Stimulated activated naive CD8-positive, alpha-beta T cell treated with anti-CD3 and anti-CD28 coated beads, Interleukin-15, Interleukin-2, amounts not matched to agents 100 ng/mL and 50 ng/mL, for 24 hours (primary cell): ENCODE measurements around the gene ANGEL1.
A peak's percentile ranks its signal among the peaks of the same experiment; 100 is the strongest.

ENCODE experiments used
- H3K27ac Mint-ChIP-seq: one replicate; pipeline ENCODE4 v1.8.0; 2021; ENCODE audit warnings: mild to moderate bottlenecking, mixed read lengths
- H3K27me3 Mint-ChIP-seq: one replicate; pipeline ENCODE4 v1.8.0; 2021; ENCODE audit warnings: mixed read lengths
- H3K36me3 Mint-ChIP-seq: one replicate; pipeline ENCODE4 v1.8.0; 2021; ENCODE audit warnings: low read depth, mixed read lengths
- H3K4me1 Mint-ChIP-seq: one replicate; pipeline ENCODE4 v1.8.0; 2021; ENCODE audit warnings: low read depth, mixed read lengths
- H3K4me3 Mint-ChIP-seq: one replicate; pipeline ENCODE4 v1.8.0; 2021; ENCODE audit warnings: mild to moderate bottlenecking, mixed read lengths
- H3K9me3 Mint-ChIP-seq: one replicate; pipeline ENCODE4 v1.8.0; 2021; ENCODE audit warnings: mixed read lengths

ANGEL1 gene, protein sequence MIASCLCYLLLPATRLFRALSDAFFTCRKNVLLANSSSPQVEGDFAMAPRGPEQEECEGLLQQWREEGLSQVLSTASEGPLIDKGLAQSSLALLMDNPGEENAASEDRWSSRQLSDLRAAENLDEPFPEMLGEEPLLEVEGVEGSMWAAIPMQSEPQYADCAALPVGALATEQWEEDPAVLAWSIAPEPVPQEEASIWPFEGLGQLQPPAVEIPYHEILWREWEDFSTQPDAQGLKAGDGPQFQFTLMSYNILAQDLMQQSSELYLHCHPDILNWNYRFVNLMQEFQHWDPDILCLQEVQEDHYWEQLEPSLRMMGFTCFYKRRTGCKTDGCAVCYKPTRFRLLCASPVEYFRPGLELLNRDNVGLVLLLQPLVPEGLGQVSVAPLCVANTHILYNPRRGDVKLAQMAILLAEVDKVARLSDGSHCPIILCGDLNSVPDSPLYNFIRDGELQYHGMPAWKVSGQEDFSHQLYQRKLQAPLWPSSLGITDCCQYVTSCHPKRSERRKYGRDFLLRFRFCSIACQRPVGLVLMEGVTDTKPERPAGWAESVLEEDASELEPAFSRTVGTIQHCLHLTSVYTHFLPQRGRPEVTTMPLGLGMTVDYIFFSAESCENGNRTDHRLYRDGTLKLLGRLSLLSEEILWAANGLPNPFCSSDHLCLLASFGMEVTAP

DNA sequence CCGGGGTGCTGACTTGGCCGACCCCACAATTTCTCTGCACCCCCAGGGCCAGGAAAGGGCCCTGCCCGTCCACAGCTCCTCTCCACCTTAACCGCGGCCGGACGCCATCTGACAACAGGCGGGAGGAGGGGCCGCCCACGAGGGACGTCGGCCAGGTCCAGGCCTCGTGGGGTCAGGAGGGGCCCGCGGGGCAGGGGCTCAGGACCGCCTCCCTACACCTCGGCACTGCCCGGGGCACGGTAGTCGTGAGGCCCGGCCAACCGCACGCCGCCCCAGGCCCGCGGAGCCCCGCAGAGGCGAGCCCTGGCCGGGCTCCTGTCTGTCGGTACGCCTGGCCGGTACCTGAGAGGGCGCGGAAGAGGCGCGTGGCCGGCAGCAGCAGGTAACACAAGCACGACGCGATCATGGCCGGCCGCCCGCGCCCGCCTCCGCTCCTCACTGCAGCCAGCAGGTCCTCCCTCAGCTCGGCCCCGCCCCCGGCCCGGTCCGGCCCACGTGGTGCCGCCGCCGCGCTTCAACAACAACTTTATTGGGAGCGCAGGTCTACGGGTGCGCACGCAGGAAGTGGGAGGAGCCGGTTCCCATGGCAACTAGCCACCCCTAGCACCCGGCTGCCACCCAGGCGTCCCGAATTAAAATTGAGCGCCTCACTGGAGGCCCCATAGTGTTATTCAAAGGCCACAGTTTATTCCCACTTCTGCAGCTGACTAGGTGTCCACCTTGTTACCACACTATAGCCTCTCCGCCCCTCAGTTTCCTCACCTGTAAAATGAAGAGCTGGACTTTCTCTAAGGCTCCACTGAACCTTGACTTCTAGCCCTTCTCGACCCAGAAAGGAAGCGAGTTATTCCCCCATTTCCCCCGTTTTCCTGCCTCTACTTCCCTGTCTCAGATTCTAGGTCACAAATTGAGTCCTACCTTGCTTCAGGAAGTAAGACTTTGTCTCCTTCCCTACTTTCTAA lies at the start of gene ANGEL1:
ANGEL1 (minus strand) TSS at position 461 of the 962 bp plus-strand sequence; CDS start at position 406, 55 bp downstream.
- Mint-ChIP-seq H3K27me3 (no peaks in the 10 kb centered on the region), H3K27ac (peak within 1 kb of the TSS; percentile 92), H3K9me3 (no peaks in the 10 kb centered on the region), H3K36me3 (peaks cover 14% of the 10 kb centered on the region), H3K4me3 (peak within 1 kb of the TSS; percentile 96), H3K4me1 (peaks cover 18% of the 10 kb centered on the region)

DNA sequence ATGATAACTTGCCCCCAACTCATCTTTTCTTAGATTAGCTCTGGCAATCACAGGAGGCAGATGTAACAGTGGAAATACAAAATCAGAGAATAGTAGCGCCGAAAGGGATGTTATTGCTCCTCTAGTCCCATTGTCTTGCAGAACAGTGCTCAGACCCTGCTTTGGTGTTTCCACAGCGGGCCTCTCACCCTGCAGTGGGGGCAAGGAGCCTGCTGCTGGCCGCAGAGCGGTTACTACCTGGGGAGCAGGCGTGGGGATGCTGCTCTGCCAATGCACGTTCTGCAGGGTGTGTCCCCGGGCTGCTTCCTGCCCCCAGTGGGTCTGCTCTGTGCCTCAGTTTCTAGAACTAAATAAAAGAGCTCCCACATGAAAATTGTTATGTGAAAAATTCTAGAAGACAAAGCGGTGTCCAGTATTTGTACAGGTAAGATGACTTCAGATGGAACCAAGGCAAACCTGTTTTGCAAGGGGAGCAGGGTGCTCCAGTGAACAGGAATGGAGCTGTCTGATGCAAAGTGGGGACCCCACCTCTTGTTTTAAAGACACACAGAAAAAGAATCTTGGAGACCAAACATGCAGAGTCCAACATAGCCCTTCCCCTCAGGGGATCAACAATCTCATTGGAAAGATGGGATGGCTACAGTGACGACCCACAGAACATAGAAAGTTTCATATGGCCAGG lies 49.0 kb upstream of the ANGEL1 start:
- no peaks in the 10 kb centered on the region for H3K9me3 Mint-ChIP-seq
- peaks cover 25% of the 10 kb centered on the region for H3K4me1 Mint-ChIP-seq
- no peak overlapping the region for H3K4me3 Mint-ChIP-seq
- H3K36me3 Mint-ChIP-seq: no peaks in the 10 kb centered on the region
- no peak overlapping the region for H3K27ac Mint-ChIP-seq
- no peaks in the 10 kb centered on the region for H3K27me3 Mint-ChIP-seq

DNA sequence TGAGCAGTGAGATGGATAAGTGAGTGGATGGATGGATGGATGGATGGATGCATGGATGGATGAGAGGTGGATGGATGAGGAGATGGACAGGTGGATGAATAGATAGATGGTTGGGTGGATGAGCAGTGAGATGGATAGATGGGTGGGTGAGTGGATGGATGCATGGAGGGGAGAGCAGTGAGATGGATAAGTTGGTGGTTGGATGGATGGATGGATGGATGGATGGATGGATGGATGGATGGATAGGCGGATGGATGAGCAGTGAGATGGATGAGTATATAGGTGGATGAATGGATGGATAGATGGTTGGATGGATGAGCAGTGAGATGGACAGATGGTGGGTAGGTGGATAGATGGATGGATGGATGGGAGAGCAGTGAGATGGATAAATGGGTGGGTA lies 44.1 kb upstream of the ANGEL1 start:
- Mint-ChIP-seq H3K4me3 (no peak overlapping the region), H3K4me1 (no peaks in the 10 kb centered on the region), H3K27me3 (peaks cover 3% of the 10 kb centered on the region), H3K27ac (no peak overlapping the region), H3K9me3 (no peaks in the 10 kb centered on the region), H3K36me3 (no peaks in the 10 kb centered on the region)

- Mint-ChIP-seq H3K4me1 (no peaks in the 10 kb centered on the region), H3K27ac (no peak overlapping the region), H3K27me3 (peaks cover 3% of the 10 kb centered on the region), H3K9me3 (no peaks in the 10 kb centered on the region), H3K36me3 (no peaks in the 10 kb centered on the region), H3K4me3 (no peak overlapping the region)
These were observed 42.4 kb upstream of the ANGEL1 start for GRCh38 chr14:76855066-76855465.

- H3K4me3 Mint-ChIP-seq: no peak overlapping the region
- no peaks in the 10 kb centered on the region for H3K9me3 Mint-ChIP-seq
- H3K4me1 Mint-ChIP-seq: peaks cover 7% of the 10 kb centered on the region
- H3K36me3 Mint-ChIP-seq: no peaks in the 10 kb centered on the region
- no peaks in the 10 kb centered on the region for H3K27me3 Mint-ChIP-seq
- H3K27ac Mint-ChIP-seq: no peak overlapping the region
These were observed 36.2 kb upstream of the ANGEL1 start for GRCh38 chr14:76848879-76849278.

- H3K4me3 Mint-ChIP-seq: no peak overlapping the region
- H3K27ac Mint-ChIP-seq: no peak overlapping the region
- H3K27me3 Mint-ChIP-seq: peaks cover 7% of the 10 kb centered on the region
- H3K4me1 Mint-ChIP-seq: peaks cover 7% of the 10 kb centered on the region
- no peaks in the 10 kb centered on the region for H3K36me3 Mint-ChIP-seq
- H3K9me3 Mint-ChIP-seq: no peaks in the 10 kb centered on the region
These were observed 33.8 kb upstream of the ANGEL1 start for GRCh38 chr14:76846331-76847047.

DNA sequence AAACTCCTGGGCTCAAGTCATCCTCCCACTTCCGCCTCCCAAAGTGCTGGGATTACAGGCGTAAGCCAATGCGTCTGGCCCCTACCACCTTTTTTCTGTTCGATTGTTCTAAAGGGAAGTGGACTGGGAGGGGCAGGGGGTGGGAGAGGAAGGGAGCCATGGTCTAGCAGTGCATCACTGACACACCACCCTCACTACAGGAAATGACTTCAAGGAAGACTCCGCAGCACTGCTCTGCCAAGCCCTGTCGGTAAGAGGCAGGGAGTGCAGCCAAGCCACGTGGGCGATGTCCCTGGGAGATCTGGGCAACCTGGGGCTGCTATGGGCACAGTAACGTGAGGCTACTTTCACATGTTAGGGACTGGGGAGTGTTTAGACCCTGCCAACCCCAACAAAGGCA lies 31.5 kb upstream of the ANGEL1 start:
- H3K36me3 Mint-ChIP-seq: no peaks in the 10 kb centered on the region
- no peak overlapping the region for H3K4me3 Mint-ChIP-seq
- no peaks in the 10 kb centered on the region for H3K9me3 Mint-ChIP-seq
- peaks cover 7% of the 10 kb centered on the region for H3K27me3 Mint-ChIP-seq
- peak overlapping the region; percentile 82 for H3K27ac Mint-ChIP-seq
- H3K4me1 Mint-ChIP-seq: peaks cover 7% of the 10 kb centered on the region

DNA sequence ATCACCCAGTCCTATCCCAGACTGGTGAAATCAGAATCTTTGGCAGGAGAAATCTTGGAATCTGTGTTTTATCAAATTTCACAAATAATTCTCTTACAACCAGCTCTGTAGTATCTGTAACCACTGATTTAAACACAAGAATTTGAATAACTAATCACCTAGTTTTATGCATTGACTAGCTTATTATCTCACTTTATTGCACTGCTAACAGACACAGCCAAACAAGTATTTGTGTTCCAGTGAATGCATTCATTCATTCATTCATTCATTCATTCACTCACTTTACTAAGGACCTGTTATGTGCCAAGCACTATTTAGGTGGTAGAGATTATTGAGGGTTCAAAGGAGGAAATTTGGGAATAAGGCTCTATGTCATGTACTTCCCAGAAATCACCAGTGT lies 29.7 kb upstream of the ANGEL1 start:
- Mint-ChIP-seq H3K4me3 (no peak overlapping the region), H3K36me3 (no peaks in the 10 kb centered on the region), H3K4me1 (peaks cover 7% of the 10 kb centered on the region), H3K9me3 (no peaks in the 10 kb centered on the region), H3K27me3 (peaks cover 19% of the 10 kb centered on the region), H3K27ac (no peak overlapping the region)

- Mint-ChIP-seq H3K27me3 (peaks cover 20% of the 10 kb centered on the region), H3K4me1 (no peaks in the 10 kb centered on the region), H3K36me3 (no peaks in the 10 kb centered on the region), H3K4me3 (no peak overlapping the region), H3K9me3 (no peaks in the 10 kb centered on the region), H3K27ac (no peak overlapping the region)
These were observed 24.8 kb upstream of the ANGEL1 start for GRCh38 chr14:76837524-76837923.

DNA sequence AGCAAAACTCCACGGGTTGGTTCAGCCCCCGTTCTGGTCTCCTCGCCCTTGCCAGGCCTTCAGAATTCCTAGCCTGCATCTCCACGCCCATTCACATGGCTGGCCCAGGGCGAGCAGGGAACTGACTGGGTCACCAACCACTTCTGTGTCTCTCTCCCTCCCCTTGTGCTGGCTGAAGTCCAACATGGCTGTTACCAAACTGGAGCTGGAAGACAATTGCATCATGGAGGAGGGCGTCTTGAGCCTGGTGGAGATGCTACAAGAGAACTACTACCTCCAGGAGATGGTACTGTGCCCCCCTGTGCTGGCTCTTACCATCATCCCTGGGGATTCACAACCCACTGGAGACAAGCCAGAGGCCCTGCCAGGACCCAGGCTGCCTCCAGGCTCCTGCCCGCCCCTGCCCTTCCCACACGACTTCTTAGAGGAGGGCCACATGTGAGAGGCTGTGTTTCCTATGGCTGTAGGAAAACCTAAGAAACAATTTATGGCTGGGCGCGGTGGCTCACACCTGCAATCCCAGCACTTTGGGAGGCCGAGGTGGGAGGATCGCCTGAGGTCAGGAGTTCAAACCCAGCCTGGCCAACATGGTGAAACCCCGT lies 23.4 kb upstream of the ANGEL1 start:
- Mint-ChIP-seq H3K27ac (no peak overlapping the region), H3K4me3 (no peak overlapping the region), H3K27me3 (peaks cover 18% of the 10 kb centered on the region), H3K4me1 (no peaks in the 10 kb centered on the region), H3K9me3 (no peaks in the 10 kb centered on the region), H3K36me3 (no peaks in the 10 kb centered on the region)

DNA sequence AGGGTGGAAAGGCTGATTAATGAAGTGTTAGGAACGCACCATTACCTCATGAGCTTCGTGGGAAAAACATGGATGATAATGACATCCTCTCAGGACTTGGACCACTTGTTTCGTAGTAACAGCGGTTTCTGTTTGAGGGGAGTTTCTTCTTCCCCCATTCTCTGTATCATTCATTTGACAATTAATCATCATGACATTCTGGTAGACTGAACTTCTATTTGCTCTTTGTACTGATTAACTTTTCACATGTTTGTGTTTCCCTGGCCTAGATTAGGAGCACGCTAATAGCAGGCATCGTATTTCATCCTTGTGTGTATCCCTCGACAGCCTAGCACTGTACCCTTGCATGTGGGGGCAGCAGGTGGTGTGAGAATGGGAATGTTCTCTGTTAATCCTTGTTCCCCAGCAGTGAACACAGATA lies 21.6 kb upstream of the ANGEL1 start:
- Mint-ChIP-seq H3K9me3 (no peaks in the 10 kb centered on the region), H3K4me3 (no peak overlapping the region), H3K36me3 (no peaks in the 10 kb centered on the region), H3K4me1 (no peaks in the 10 kb centered on the region), H3K27me3 (peaks cover 18% of the 10 kb centered on the region), H3K27ac (no peak overlapping the region)

- Mint-ChIP-seq H3K4me3 (no peak overlapping the region), H3K36me3 (no peaks in the 10 kb centered on the region), H3K27ac (no peak overlapping the region), H3K9me3 (no peaks in the 10 kb centered on the region), H3K4me1 (no peaks in the 10 kb centered on the region), H3K27me3 (peaks cover 9% of the 10 kb centered on the region)
These were observed 20.3 kb upstream of the ANGEL1 start for GRCh38 chr14:76833011-76833410.

DNA sequence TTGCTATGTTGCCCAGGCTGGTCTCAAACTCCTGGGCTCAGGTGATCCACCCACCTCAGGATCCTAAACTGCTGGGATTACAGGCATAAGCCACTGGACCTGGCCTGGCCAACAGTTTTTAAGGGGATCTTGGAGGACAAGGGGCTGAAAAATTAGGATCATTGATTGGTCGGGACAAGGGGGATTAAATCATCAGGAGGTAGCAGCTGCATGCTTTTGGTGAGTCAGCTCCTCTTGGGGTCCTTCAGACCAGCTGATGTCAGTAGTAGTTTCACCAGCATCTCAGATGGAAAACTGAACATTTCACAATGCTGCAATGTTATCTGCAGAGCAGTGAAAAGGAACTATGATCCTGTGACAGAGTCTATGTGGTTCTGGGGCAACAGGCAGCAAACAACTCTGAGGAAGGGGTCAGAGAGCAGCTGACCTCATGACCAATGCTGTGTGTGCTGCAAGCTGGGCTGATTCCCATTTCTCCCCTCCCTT lies 19.9 kb upstream of the ANGEL1 start:
- Mint-ChIP-seq H3K36me3 (no peaks in the 10 kb centered on the region), H3K27me3 (peaks cover 5% of the 10 kb centered on the region), H3K4me3 (no peak overlapping the region), H3K27ac (no peak overlapping the region), H3K4me1 (no peaks in the 10 kb centered on the region), H3K9me3 (no peaks in the 10 kb centered on the region)
